Skin of body (tissue), 2 donors: ENCODE data around the gene SULT1B1. TPM values are rescaled to one million over a fixed set of nuclear protein-coding genes. Genes with fewer than 3 reads are reported as not detected.

ENCODE experiments used
- DNase-seq: peaks from one replicate; lab custom pipeline; 2025; lab: John Stamatoyannopoulos, UW
- total RNA-seq: library from RNA; depleted of rRNA; stranded (reverse); fragments of >200 nt; gene quantifications from one replicate; pipeline ENCODE4 v1.2.3, GENCODE V29; 2014

The SULT1B1 gene
- total RNA-seq, 1 donor from 2014 or later, result 1.8 TPM

DNA sequence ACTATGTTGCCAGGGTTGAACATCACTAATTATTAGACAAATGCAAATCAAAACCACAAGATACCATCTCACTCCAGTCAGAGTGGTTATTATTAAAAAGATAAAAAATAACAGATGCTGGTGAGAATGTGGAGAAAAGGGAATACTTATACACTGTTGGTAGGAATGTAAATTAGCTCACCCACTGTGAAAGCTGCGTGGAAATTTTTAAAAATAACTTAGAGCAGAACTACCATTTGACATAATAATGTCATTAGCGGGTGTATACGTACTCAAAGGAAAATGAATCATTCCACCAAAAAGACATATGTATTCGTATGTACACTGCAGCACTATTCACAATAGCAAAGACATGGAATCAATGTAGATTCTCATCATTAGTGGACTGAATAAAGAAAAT lies 58.7 kb downstream of the SULT1B1 start:
- DNase-seq, result peak; percentile 29

GRCh38 chr4:69697536-69698242 lies 62.7 kb downstream of the SULT1B1 start:
- DNase-seq, result no peak

DNA sequence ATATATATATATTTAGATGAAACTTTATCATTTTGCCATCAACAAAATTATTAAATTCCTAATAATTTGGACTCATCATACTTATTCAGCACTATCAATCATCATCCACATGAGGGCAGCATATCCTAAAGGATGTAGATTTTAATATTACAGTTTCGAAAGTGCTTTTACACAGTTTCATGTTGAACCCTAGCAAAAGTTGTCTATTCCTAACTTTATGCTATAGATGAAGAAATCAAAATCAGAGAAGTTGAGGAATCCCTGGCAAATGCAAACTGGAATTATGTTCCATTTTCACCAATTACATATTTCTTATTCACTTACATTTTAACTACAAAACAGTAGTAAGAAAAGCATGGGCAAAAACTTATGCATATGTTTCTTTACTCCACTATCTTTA lies 70.8 kb downstream of the SULT1B1 start:
- peak; percentile 45 for DNase-seq

DNA sequence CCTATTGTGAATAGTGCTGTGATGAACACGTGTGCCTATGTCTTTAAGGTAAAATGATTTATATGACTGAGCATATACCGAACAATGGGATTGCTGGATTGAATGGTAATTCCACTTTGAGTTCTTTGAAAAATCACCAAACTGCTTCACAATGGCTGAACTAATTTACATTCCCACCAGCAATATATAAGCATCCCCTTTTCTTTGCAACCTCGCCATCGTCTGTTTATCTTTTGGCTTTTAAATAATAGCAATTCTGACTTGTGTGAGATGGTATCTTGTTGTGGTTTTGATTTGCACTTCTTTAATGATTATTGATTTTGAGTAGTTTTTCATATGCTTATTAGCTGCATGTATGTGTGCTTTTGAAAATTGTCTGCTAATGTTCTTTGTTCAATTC lies 75.6 kb downstream of the SULT1B1 start:
- DNase-seq, result no peak

Other genes with a start within 250 kb of the SULT1B1 start
- gene UGT2A2, start 121.0 kb downstream of the SULT1B1 start, total RNA-seq, result 0.69 TPM
- 2.6 TPM for gene UGT2A1, start 107.4 kb downstream of the SULT1B1 start, total RNA-seq
- gene SULT1E1, start 99.5 kb upstream of the SULT1B1 start, total RNA-seq, result 53.0 TPM
- gene CSN1S1, start 170.4 kb upstream of the SULT1B1 start, total RNA-seq, result not detected
- gene CSN2, start 205.1 kb upstream of the SULT1B1 start, total RNA-seq, result not detected
- not detected for gene STATH, start 235.3 kb upstream of the SULT1B1 start, total RNA-seq